ENCODE data around the gene MYCBPAP. TPM values are rescaled to one million over a fixed set of nuclear protein-coding genes. Genes with fewer than 3 reads are reported as not detected.

MYCBPAP gene
- polyA plus RNA-seq, 2 of the 4 experiments (the other 2 are of a cell fraction), result 0.93 to 2.5 TPM

DNA sequence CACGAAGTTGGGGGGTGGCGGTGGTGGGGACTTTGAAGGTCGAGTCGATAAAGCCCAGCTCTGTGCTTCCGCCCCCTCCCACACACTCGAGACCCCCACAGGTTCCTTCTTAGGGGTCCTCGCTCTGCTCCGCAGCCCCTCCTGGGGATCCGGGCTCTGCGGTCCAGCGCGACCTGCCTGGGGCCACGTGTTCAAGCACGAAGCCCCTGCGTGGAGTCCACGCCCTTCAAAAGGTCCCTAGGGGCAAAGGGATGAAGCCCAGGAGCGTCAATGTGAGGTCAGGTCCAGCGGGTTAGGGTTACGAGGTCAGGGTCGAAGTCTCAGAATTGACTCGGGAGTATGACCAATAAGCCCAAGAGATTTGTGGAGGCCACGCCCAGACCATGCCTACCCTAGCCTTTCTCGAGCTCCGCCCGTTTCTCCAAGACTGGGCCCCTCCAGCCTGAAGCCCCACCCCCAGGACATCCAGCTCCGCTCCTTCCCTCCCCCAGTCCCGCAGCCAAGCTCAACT lies 51.5 kb downstream of the MYCBPAP start:
- TF ChIP-seq RARB (CRISPR knock-in tag; IDR thresholded peaks at IDR 0.05), result no peak
- TF ChIP-seq ZC3H11A (IDR thresholded peaks at IDR 0.05), result no peak
- no peak for TF ChIP-seq TP53 (CRISPR knock-in tag; IDR thresholded peaks at IDR 0.05)
- TF ChIP-seq, protein P1, sequence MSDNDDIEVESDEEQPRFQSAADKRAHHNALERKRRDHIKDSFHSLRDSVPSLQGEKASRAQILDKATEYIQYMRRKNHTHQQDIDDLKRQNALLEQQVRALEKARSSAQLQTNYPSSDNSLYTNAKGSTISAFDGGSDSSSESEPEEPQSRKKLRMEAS (IDR thresholded peaks at IDR 0.05), result peak; percentile 79
- Histone ChIP-seq H3K4me3 (peak overlapping the region; percentile 69), H3K9me3 (no peaks in the 10 kb centered on the region), H3K4me2 (peak overlapping the region; percentile 96), H3K27ac (peak overlapping the region; percentile 75 to 85), H3K4me1 (peaks cover 35% of the 10 kb centered on the region)
- ATAC-seq, result peak; percentile 54 to 82
- DNase-seq (ENCODE audit: low read depth in 1 of 2, low spot score in 1 of 2), result peak; percentile 90 to 95
- peak; percentile 51 for FAIRE-seq
- ChIA-PET POLR2A (interaction anchor here (0.5 to 3.7 kb wide), 13 partner anchors 9 to 401 kb away, joined by 3 to 42 read pairs (median 4); partner anchors contain the start of genes ABCC3 and LUC7L3), CTCF (interaction anchor here (0.8 to 8.1 kb wide), 10 partner anchors 9 to 483 kb away, joined by 3 to 99 read pairs (median 6); partner anchors contain the start of gene SPATA20)
- WGBS (ENCODE audit: missing lambda C conversion rate), result 30% methylated on average over 25 of the region's 27 CpGs

GRCh38 chr17:50560185-50560824 lies 52.1 kb downstream of the MYCBPAP start, which contains the start of gene CACNA1G:
TSS of gene CACNA1G (plus strand) at chr17:50560715. CDS start at chr17:50561460, 745 bp downstream.
- no peaks in the 10 kb centered on the region for H3K9me3 ChIP-seq
- H3K4me2 ChIP-seq, result peak within 1 kb of the TSS; percentile 96
- peak within 1 kb of the TSS; percentile 75 to 88 for H3K27ac ChIP-seq
- peak; percentile 23 for FAIRE-seq
- ATAC-seq, result peak; percentile 77 to 90
- H3K4me1 ChIP-seq, result peaks cover 37% of the 10 kb centered on the region
- WGBS (ENCODE audit: missing lambda C conversion rate), result 4% methylated on average over 31 of the region's 56 CpGs
- ChIA-PET CTCF (interaction anchor here (0.8 to 8.1 kb wide), 12 partner anchors 9 to 483 kb away, joined by 3 to 99 read pairs (median 6); partner anchors contain the start of gene SPATA20), POLR2A (interaction anchor here (0.5 to 3.7 kb wide), 14 partner anchors 10 to 402 kb away, joined by 3 to 42 read pairs (median 4); partner anchors contain the start of genes ABCC3 and LUC7L3)
- peak; percentile 93 to 99 for DNase-seq (ENCODE audit: low read depth in 1 of 2, low spot score in 1 of 2)
- H3K4me3 ChIP-seq, result peak within 1 kb of the TSS; percentile 69
- TF ChIP-seq TP53 (CRISPR knock-in tag; IDR thresholded peaks at IDR 0.05), result no peak
- no peak for TF ChIP-seq SREBF2 (IDR thresholded peaks at IDR 0.05)
- TF ChIP-seq CEBPB (IDR thresholded peaks at IDR 0.05), result no peak
- TF ChIP-seq CTCF (IDR thresholded peaks at IDR 0.05), result no peak
- TF ChIP-seq RARB (CRISPR knock-in tag; IDR thresholded peaks at IDR 0.05), result no peak
- TF ChIP-seq, protein P2, sequence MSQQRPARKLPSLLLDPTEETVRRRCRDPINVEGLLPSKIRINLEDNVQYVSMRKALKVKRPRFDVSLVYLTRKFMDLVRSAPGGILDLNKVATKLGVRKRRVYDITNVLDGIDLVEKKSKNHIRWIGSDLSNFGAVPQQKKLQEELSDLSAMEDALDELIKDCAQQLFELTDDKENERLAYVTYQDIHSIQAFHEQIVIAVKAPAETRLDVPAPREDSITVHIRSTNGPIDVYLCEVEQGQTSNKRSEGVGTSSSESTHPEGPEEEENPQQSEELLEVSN (IDR thresholded peaks at IDR 0.05; ENCODE audit: borderline replicate concordance, low read depth), result peak; percentile 74; the same call in 1 of the 2 replicates
- TF ChIP-seq BCL3 (IDR thresholded peaks at IDR 0.05), result no peak
- TF ChIP-seq EHMT2 (IDR thresholded peaks at IDR 0.05; ENCODE audit: low read depth), result no peak
- TF ChIP-seq HEYL (CRISPR knock-in tag; IDR thresholded peaks at IDR 0.05), result no peak
- TF ChIP-seq KDM1A (IDR thresholded peaks at IDR 0.05; ENCODE audit: low read depth), result no peak
- peak; percentile 41; the same call in 1 of the 2 replicates for TF ChIP-seq PBX3 (IDR thresholded peaks at IDR 0.05)
- no peak for TF ChIP-seq FOXS1 (CRISPR knock-in tag; IDR thresholded peaks at IDR 0.05)
- no peak for TF ChIP-seq CHD2 (IDR thresholded peaks at IDR 0.05; ENCODE audit: low read length, partially characterized antibody)
- TF ChIP-seq MAZ (IDR thresholded peaks at IDR 0.05; ENCODE audit: borderline replicate concordance, low read depth, low read length), result no peak
- TF ChIP-seq TFCP2L1 (CRISPR knock-in tag; IDR thresholded peaks at IDR 0.05), result no peak
- no peak for TF ChIP-seq CBX2 (IDR thresholded peaks at IDR 0.05; ENCODE audit: borderline replicate concordance, low read depth)
- TF ChIP-seq, protein P3, sequence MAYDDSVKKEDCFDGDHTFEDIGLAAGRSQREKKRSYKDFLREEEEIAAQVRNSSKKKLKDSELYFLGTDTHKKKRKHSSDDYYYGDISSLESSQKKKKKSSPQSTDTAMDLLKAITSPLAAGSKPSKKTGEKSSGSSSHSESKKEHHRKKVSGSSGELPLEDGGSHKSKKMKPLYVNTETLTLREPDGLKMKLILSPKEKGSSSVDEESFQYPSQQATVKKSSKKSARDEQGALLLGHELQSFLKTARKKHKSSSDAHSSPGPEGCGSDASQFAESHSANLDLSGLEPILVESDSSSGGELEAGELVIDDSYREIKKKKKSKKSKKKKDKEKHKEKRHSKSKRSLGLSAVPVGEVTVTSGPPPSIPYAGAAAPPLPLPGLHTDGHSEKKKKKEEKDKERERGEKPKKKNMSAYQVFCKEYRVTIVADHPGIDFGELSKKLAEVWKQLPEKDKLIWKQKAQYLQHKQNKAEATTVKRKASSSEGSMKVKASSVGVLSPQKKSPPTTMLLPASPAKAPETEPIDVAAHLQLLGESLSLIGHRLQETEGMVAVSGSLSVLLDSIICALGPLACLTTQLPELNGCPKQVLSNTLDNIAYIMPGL (CRISPR knock-in tag; IDR thresholded peaks at IDR 0.05; ENCODE audit: borderline replicate concordance), result no peak
- TF ChIP-seq, protein P1 (IDR thresholded peaks at IDR 0.05), result 0 out of 2 replicates have a peak, but pooled peaks have one; percentile 12
- TF ChIP-seq HDAC2 (IDR thresholded peaks at IDR 0.05), result no peak
- no peak for TF ChIP-seq KDM5A (IDR thresholded peaks at IDR 0.05)
- no peak for TF ChIP-seq ZFP36 (IDR thresholded peaks at IDR 0.05; ENCODE audit: borderline replicate concordance, partially characterized antibody)
- TF ChIP-seq POLR2A (IDR thresholded peaks at IDR 0.05; ENCODE audit: low read length), result peak; percentile 49
- no peak for TF ChIP-seq SMC3 (IDR thresholded peaks at IDR 0.05)
- TF ChIP-seq MYC (IDR thresholded peaks at IDR 0.05; ENCODE audit: borderline replicate concordance, low read length), result no peak
- no peak for TF ChIP-seq CBX8 (IDR thresholded peaks at IDR 0.05)
- no peak for TF ChIP-seq FOSL2 (IDR thresholded peaks at IDR 0.05)
- TF ChIP-seq FOSL2 (CRISPR knock-in tag; IDR thresholded peaks at IDR 0.05), result no peak
- TF ChIP-seq, protein P4, sequence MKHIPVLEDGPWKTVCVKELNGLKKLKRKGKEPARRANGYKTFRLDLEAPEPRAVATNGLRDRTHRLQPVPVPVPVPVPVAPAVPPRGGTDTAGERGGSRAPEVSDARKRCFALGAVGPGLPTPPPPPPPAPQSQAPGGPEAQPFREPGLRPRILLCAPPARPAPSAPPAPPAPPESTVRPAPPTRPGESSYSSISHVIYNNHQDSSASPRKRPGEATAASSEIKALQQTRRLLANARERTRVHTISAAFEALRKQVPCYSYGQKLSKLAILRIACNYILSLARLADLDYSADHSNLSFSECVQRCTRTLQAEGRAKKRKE (CRISPR knock-in tag; IDR thresholded peaks at IDR 0.05; ENCODE audit: low read depth), result no peak

Measured in A549 (cell line).